Left ventricle myocardium inferior (tissue), 1 donor: ENCODE data around the gene KCNQ2. TPM values are rescaled to one million over a fixed set of nuclear protein-coding genes. Genes with fewer than 3 reads are reported as not detected.

Source experiments
- DNase-seq: peaks from one replicate; pipeline ENCODE4 v3.0.0-alpha.2; 2020
- H3K27ac ChIP-seq: fragments of 200-600 bp; replicated peaks from 2 replicates; pipeline ENCODE4 v1.8.0; 2021
- H3K27me3 ChIP-seq: fragments of 200-600 bp; 2 replicates; pipeline ENCODE4 v1.8.0; 2021; ENCODE audit warnings: low read depth
- H3K36me3 ChIP-seq: fragments of 200-600 bp; 2 replicates; pipeline ENCODE4 v1.8.0; 2021
- H3K4me1 ChIP-seq: fragments of 200-600 bp; 2 replicates; pipeline ENCODE4 v1.8.0; 2021
- H3K4me3 ChIP-seq: fragments of 200-600 bp; 2 replicates; pipeline ENCODE4 v1.8.0; 2021; ENCODE audit warnings: mild to moderate bottlenecking, moderate library complexity
- H3K9me3 ChIP-seq: fragments of 200-600 bp; replicated peaks from 2 replicates; pipeline ENCODE4 v1.8.0; 2021
- CTCF ChIP-seq: fragments of 200-600 bp; IDR thresholded peaks from 2 replicates; pipeline ENCODE4 v1.8.0; 2021; ENCODE audit warnings: antibody characterized with exemption, mild to moderate bottlenecking, borderline replicate concordance
- intact Hi-C: fragments of 100-400 bp; cut with micrococcal nuclease; formaldehyde crosslinking; loops from one replicate; pipeline ENCODE4 v1.11.0; 2022
- total RNA-seq: library from RNA; stranded (reverse); fragmentation: NEBNext Ultra II Directional; extraction: Animal tissue kit (Norgen Biotek cat#: 25700); gene quantifications from one replicate; pipeline ENCODE4 v1.2.1, GENCODE V29; 2021
- donor health status: DM: no; HTN: yes; CAD: no; lungs with severe emphysema.

The KCNQ2 gene
- total RNA-seq, 1 donor from 2014 or later: 2.3 TPM

GRCh38 chr20:63376283-63377250, 95.9 kb downstream of the KCNQ2 start:
- intact Hi-C loops: no loop called here
- H3K27me3 ChIP-seq: peaks cover 91% of the 10 kb centered on the region
- DNase-seq: no peak

DNA sequence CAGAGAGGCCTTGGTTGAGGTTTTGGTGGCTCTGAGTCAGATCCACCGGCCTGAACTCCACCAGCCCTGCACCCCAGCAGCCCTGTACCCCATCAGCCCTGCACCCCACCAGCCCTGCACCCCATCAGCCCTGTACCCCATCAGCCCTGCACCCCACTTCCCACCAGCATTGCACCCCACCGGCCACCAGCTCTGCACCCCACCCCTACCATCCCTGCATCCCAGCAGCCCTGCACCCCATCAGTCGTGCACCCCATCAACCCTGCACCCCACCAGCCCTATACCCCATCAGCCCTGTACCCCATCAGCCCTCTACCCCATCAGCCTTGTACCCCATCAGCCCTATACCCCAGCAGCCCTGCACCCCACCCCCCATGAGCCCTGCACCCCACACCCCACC, 97.0 kb downstream of the KCNQ2 start:
- H3K36me3 ChIP-seq: no peaks in the 10 kb centered on the region
- TF ChIP-seq CTCF: no peak
- no peak for DNase-seq
- H3K27ac ChIP-seq: no peak overlapping the region
- no peak overlapping the region for H3K4me3 ChIP-seq
- H3K4me1 ChIP-seq: peaks cover 12% of the 10 kb centered on the region
- no peaks in the 10 kb centered on the region for H3K9me3 ChIP-seq
- intact Hi-C loops: no loop called here
- peaks cover 90% of the 10 kb centered on the region for H3K27me3 ChIP-seq

More at GRCh38 chr20:63376283-63377250, 95.9 kb downstream of the KCNQ2 start:
- Histone ChIP-seq H3K4me1 (peaks cover under 1% of the 10 kb centered on the region), H3K27ac (no peak overlapping the region), H3K9me3 (no peaks in the 10 kb centered on the region), H3K36me3 (no peaks in the 10 kb centered on the region), H3K4me3 (no peak overlapping the region)
- TF ChIP-seq CTCF: no peak

DNA sequence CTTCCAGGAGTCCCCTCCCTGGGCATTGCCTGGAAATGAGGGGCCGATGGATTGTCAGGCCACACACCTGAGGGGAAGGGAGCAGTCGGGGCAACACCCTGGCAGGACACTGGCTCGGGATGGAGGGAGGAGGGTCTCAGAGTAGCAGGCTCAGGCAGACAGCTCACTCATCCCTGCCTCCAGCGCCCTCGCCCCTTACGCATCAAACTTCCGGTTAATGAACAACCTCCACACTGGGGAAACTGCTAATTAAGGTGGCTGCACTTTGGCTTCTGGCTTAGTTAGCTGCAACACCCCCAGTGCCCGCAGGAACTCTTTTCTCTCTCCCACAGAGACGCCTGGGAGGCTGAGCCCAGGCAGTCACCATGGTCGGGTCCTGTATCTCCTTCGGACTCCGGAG, 98.0 kb downstream of the KCNQ2 start:
- no peak for TF ChIP-seq CTCF
- intact Hi-C loops: no loop called here
- Histone ChIP-seq H3K27ac (no peak overlapping the region), H3K27me3 (peaks cover 88% of the 10 kb centered on the region), H3K4me3 (no peak overlapping the region), H3K9me3 (no peaks in the 10 kb centered on the region), H3K36me3 (no peaks in the 10 kb centered on the region), H3K4me1 (peaks cover 16% of the 10 kb centered on the region)
- DNase-seq: no peak

DNA sequence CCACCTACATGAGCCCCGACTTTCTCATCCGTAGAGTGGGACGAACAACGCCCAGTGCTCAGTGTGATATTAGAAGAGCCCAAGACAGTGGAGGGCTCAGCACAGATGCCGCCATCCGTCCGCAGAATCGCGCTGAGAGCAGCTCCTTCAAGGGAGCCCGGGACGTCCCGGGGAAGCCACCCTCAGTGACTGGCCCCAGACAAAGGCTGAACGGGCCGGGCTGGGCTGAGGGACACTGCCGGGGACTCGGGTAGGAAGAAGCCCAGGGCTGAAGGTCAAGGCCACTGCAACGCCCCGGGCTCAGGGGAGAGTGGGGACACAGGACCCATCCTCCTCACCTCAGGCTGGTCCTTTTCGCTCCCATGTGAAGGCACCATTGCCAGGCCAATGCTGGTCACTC, 98.5 kb downstream of the KCNQ2 start:
- no peaks in the 10 kb centered on the region for H3K36me3 ChIP-seq
- peaks cover 82% of the 10 kb centered on the region for H3K27me3 ChIP-seq
- TF ChIP-seq CTCF: no peak
- intact Hi-C loops: no loop called here
- peaks cover 16% of the 10 kb centered on the region for H3K4me1 ChIP-seq
- H3K27ac ChIP-seq: no peak overlapping the region
- H3K9me3 ChIP-seq: no peaks in the 10 kb centered on the region
- DNase-seq: no peak
- H3K4me3 ChIP-seq: no peak overlapping the region

GRCh38 chr20:63372971-63373885, 99.2 kb downstream of the KCNQ2 start:
- no peaks in the 10 kb centered on the region for H3K36me3 ChIP-seq
- intact Hi-C loops: no loop called here
- no peaks in the 10 kb centered on the region for H3K9me3 ChIP-seq
- DNase-seq: no peak
- H3K4me3 ChIP-seq: no peak overlapping the region
- peaks cover 16% of the 10 kb centered on the region for H3K4me1 ChIP-seq
- peaks cover 79% of the 10 kb centered on the region for H3K27me3 ChIP-seq
- no peak for TF ChIP-seq CTCF
- H3K27ac ChIP-seq: no peak overlapping the region
